CD14-positive monocyte (primary cell): Measurements from ENCODE around the gene TCN2. TPM values are rescaled to one million over a fixed set of nuclear protein-coding genes. Genes with fewer than 3 reads are reported as not detected.
"Not testable (repeated sequence)": the region's sequence is repeated elsewhere in the genome, so short reads cannot be mapped to it uniquely, and the experiment has no call there.

ENCODE experiments used
- DNase-seq, 3 donors: peaks; one replicate each; pipeline ENCODE4 v3.0.0-alpha.2; 2011 to 2022
- H2AFZ ChIP-seq: 2 replicates; pipeline ENCODE4 v1.6.0; 2012; ENCODE audit warnings: mild to moderate bottlenecking, low read depth, low read length, inconsistent platforms; ENCODE audit not compliant: insufficient read depth, poor library complexity, severe bottlenecking
- H3K27ac ChIP-seq, 2 donors: 1 replicate in 1 of 2; 2 replicates in 1 of 2; pipeline ENCODE4 v1.5.1; 2012 to 2013; ENCODE audit warnings: low read length in 2 of 2, control low read depth in 1 of 2, inconsistent platforms in 1 of 2, low read depth in 1 of 2, mild to moderate bottlenecking in 1 of 2
- H3K27me3 ChIP-seq, 2 donors: one replicate each; pipeline versions ENCODE4 v1.6.0 to v1.6.1; 2011 to 2013; ENCODE audit warnings: low read length in 2 of 2; ENCODE audit not compliant: control insufficient read depth in 2 of 2, insufficient read depth in 2 of 2
- H3K36me3 ChIP-seq, 2 donors: replicated peaks in 1 of 2; 1 replicate in 1 of 2; 2 replicates in 1 of 2; pipeline versions ENCODE4 v1.5.1 to v1.6.1; 2012 to 2013; ENCODE audit warnings: low read length in 2 of 2, control low read depth in 1 of 2, inconsistent platforms in 1 of 2, mild to moderate bottlenecking in 1 of 2; ENCODE audit not compliant: insufficient read depth in 2 of 2, control insufficient read depth in 1 of 2
- H3K4me1 ChIP-seq, 2 donors: 1 replicate in 1 of 2; 2 replicates in 1 of 2; pipeline versions ENCODE4 v1.5.1 to v1.6.1; 2012 to 2013; ENCODE audit warnings: low read length in 2 of 2, control low read depth in 1 of 2, inconsistent platforms in 1 of 2, mild to moderate bottlenecking in 1 of 2, moderate library complexity in 1 of 2; ENCODE audit not compliant: insufficient read depth in 2 of 2, control insufficient read depth in 1 of 2
- H3K4me2 ChIP-seq: replicated peaks from 2 replicates; pipeline ENCODE3; 2012; ENCODE audit warnings: low read length, moderate library complexity, mild to moderate bottlenecking; ENCODE audit not compliant: poor library complexity, severe bottlenecking; ENCODE audit errors: extremely low read depth
- H3K4me3 ChIP-seq, 3 experiments: fragments of 200-600 bp in 1 of 3; sonication (generic) in 1 of 3; replicated peaks in 1 of 3; 1 replicate in 2 of 3; 2 replicates in 1 of 3; pipeline ENCODE4 v1.5.1; 2011 to 2013; ENCODE audit warnings: low read length in 3 of 3, mild to moderate bottlenecking in 3 of 3, control low read depth in 2 of 3, low read depth in 2 of 3, inconsistent platforms in 1 of 3, moderate library complexity in 1 of 3
- H3K79me2 ChIP-seq: 2 replicates; pipeline ENCODE4 v1.6.0; 2012; ENCODE audit warnings: mild to moderate bottlenecking, control low read depth, inconsistent platforms, low read length, moderate library complexity; ENCODE audit not compliant: insufficient read depth
- H3K9ac ChIP-seq: 2 replicates; pipeline ENCODE4 v1.6.0; 2017; ENCODE audit warnings: low read length, mild to moderate bottlenecking; ENCODE audit not compliant: insufficient read depth, poor library complexity, severe bottlenecking
- H3K9me3 ChIP-seq, 2 donors: replicated peaks in 1 of 2; 1 replicate in 1 of 2; 2 replicates in 1 of 2; pipeline versions ENCODE4 v1.5.1 to v1.6.1; 2012 to 2013; ENCODE audit warnings: low read length in 2 of 2, control low read depth in 1 of 2; ENCODE audit not compliant: control insufficient read depth in 1 of 2, insufficient read depth in 1 of 2
- H4K20me1 ChIP-seq: 2 replicates; pipeline ENCODE4 v1.6.0; 2012; ENCODE audit warnings: mild to moderate bottlenecking, low read length, control low read depth, moderate library complexity; ENCODE audit not compliant: insufficient read depth
- H3K27ac Mint-ChIP-seq, 7 donors: one replicate each; pipeline ENCODE4 v1.8.0; 2020; ENCODE audit warnings: mild to moderate bottlenecking in 7 of 7, mixed read lengths in 7 of 7, moderate library complexity in 6 of 7, inconsistent platforms in 2 of 7
- H3K27me3 Mint-ChIP-seq, 3 donors: one replicate each; pipeline ENCODE4 v1.8.0; 2021 to 2022; ENCODE audit warnings: low read depth in 3 of 3, mild to moderate bottlenecking in 3 of 3, mixed read lengths in 3 of 3, moderate library complexity in 3 of 3, inconsistent platforms in 1 of 3
- H3K36me3 Mint-ChIP-seq, 2 donors: one replicate each; pipeline ENCODE4 v1.8.0; 2020; ENCODE audit warnings: mixed read lengths in 2 of 2, inconsistent platforms in 1 of 2, mild to moderate bottlenecking in 1 of 2
- H3K4me1 Mint-ChIP-seq: one replicate; pipeline ENCODE4 v1.8.0; 2020; ENCODE audit warnings: mild to moderate bottlenecking, mixed read lengths
- H3K4me3 Mint-ChIP-seq, 2 donors: one replicate each; pipeline ENCODE4 v1.8.0; 2020; ENCODE audit warnings: mild to moderate bottlenecking in 2 of 2, mixed read lengths in 2 of 2, moderate library complexity in 1 of 2
- H3K9me3 Mint-ChIP-seq, 7 donors: one replicate each; pipeline ENCODE4 v1.8.0; 2020 to 2022; ENCODE audit warnings: mixed read lengths in 7 of 7, mild to moderate bottlenecking in 6 of 7, moderate library complexity in 6 of 7, inconsistent platforms in 2 of 7
- WGBS: methylation state at CpG from one replicate; pipeline ENCODE4 v1.1.5; 2013; ENCODE audit warnings: missing lambda C conversion rate; ENCODE audit not compliant: insufficient coverage; 5-methylcytosine and 5-hydroxymethylcytosine counted together
- intact Hi-C, 2 donors: fragments of 100-400 bp; cut with micrococcal nuclease; formaldehyde crosslinking; loops; one replicate each; pipeline versions ENCODE4 v1.15.0 to v1.15.1; 2023
- polyA plus RNA-seq, 3 donors: library from polyadenylated mRNA; depleted of rRNA in 1 of 3; unstranded in 2 of 3; stranded (reverse) in 1 of 3; fragments of 300-500 nt in 2 of 3; fragments of >200 nt in 1 of 3; fragmentation: Illumina TruSeq in 2 of 3; gene quantifications; 1 replicate in 2 of 3; 2 replicates in 1 of 3; pipeline ENCODE4 v1.2.3, GENCODE V29; 2012 to 2021
- TF ChIP-seq, protein P1 (sequence below): fragments of 200-600 bp; IDR thresholded peaks from one replicate; pipeline ENCODE4 v1.8.0; 2022; ENCODE audit warnings: antibody characterized with exemption, mild to moderate bottlenecking

TCN2 gene
- polyA plus RNA-seq, 3 donors = 27.1 to 51.7 (median 45.0) TPM

DNA sequence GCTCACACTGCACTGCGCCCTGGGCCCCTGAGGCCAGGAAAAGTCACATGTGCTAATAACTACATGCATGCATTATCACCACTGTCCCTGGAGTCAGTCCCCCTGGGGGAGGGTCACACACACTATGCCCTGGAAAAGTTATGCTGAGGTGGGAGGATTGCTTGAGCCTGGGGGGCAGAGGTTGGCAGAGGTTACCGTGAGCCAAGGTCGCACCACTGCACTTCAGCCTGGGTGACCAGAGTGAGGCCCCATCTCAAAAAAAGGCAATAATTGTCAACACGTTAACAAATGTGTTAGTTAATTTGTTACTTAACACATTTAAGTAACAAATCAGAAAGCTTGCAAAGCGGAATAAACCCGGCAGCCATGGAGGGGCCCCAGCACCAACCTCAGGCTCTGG lies 47.1 kb upstream of the TCN2 start:
- no peaks in the 10 kb centered on the region for H3K4me1 Mint-ChIP-seq
- no peak overlapping the region for H3K4me2 ChIP-seq
- no peaks in the 10 kb centered on the region for H3K79me2 ChIP-seq
- H3K4me3 ChIP-seq = no peak overlapping the region
- H4K20me1 ChIP-seq = no peaks in the 10 kb centered on the region
- TF ChIP-seq, protein P1, sequence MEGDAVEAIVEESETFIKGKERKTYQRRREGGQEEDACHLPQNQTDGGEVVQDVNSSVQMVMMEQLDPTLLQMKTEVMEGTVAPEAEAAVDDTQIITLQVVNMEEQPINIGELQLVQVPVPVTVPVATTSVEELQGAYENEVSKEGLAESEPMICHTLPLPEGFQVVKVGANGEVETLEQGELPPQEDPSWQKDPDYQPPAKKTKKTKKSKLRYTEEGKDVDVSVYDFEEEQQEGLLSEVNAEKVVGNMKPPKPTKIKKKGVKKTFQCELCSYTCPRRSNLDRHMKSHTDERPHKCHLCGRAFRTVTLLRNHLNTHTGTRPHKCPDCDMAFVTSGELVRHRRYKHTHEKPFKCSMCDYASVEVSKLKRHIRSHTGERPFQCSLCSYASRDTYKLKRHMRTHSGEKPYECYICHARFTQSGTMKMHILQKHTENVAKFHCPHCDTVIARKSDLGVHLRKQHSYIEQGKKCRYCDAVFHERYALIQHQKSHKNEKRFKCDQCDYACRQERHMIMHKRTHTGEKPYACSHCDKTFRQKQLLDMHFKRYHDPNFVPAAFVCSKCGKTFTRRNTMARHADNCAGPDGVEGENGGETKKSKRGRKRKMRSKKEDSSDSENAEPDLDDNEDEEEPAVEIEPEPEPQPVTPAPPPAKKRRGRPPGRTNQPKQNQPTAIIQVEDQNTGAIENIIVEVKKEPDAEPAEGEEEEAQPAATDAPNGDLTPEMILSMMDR = no peak
- 90% methylated on average over 2 of the region's 6 CpGs for WGBS
- no peak overlapping the region for H3K27ac Mint-ChIP-seq
- H3K27ac ChIP-seq = no peak overlapping the region
- no peak for DNase-seq
- peaks cover 0 to 2% (median 0%) of the 10 kb centered on the region in 7 donors for H3K9me3 Mint-ChIP-seq
- no peaks in the 10 kb centered on the region for H3K36me3 ChIP-seq
- H3K4me3 Mint-ChIP-seq = no peak overlapping the region
- intact Hi-C loops = loop anchor here in 1 of 2 donors (10.0 kb wide), 1 partner anchor 195 kb away; no protein-coding TSS in a partner anchor
- peaks cover 0 to 3% (median 0%) of the 10 kb centered on the region in 3 donors for H3K27me3 Mint-ChIP-seq
- no peak overlapping the region for H2AFZ ChIP-seq
- no peak overlapping the region for H3K9ac ChIP-seq
- H3K36me3 Mint-ChIP-seq = no peaks in the 10 kb centered on the region
- no peaks in the 10 kb centered on the region for H3K27me3 ChIP-seq
- no peaks in the 10 kb centered on the region for H3K4me1 ChIP-seq
- no peaks in the 10 kb centered on the region for H3K9me3 ChIP-seq

DNA sequence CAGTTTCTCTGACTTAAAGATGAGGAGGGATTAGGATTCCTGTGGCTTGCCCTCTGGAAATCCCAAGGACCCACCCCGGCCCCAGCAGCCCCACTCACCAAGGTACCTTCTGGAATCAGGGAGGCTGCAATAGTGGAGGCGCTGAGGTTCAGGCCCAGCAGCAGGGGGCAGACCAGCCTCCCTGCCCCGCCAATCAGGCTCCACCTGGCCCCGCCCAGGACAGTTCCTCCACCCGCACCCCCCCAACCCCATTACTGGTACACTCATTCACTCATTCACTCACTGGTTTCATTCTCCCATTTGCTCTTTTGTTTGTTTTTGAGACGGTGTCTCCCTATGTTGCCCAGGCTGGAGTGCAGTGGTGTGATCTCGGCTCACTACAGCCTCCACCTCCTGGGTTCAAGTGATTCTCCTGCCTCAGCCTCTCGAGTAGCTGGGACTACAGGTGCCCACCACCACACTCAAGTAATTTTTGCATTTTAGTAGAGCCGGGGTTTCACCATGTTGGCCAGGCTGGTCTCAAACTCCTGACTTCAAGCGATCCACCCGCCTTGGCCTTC lies 46.3 kb upstream of the TCN2 start:
- H3K4me3 ChIP-seq, H3K4me1 Mint-ChIP-seq, H3K36me3 Mint-ChIP-seq, H3K4me3 Mint-ChIP-seq, DNase-seq, H3K4me2 ChIP-seq, H3K27me3 ChIP-seq, H2AFZ ChIP-seq, H3K27ac Mint-ChIP-seq, H3K9me3 Mint-ChIP-seq, H3K4me1 ChIP-seq, H3K27me3 Mint-ChIP-seq, H3K9me3 ChIP-seq, H3K27ac ChIP-seq, H4K20me1 ChIP-seq, H3K36me3 ChIP-seq, H3K79me2 ChIP-seq, H3K9ac ChIP-seq: not testable (repeated sequence)
- 94% methylated on average over 10 of the region's 11 CpGs for WGBS
- intact Hi-C loops = loop anchor here in 1 of 2 donors (10.0 kb wide), 1 partner anchor 194 kb away; no protein-coding TSS in a partner anchor
